Erythroblast (primary cell): ENCODE results near the gene ILRUN.

ENCODE experiments used
- GATA1 ChIP-seq: IDR thresholded peaks from 2 replicates; pipeline ENCODE4 v1.6.1; 2011; ENCODE audit warnings: low read depth, mild to moderate bottlenecking, control low read depth, low read length, moderate library complexity
- POLR2A ChIP-seq: IDR thresholded peaks from 2 replicates; pipeline ENCODE4 v1.6.1; 2011; ENCODE audit warnings: mild to moderate bottlenecking, low read length

DNA sequence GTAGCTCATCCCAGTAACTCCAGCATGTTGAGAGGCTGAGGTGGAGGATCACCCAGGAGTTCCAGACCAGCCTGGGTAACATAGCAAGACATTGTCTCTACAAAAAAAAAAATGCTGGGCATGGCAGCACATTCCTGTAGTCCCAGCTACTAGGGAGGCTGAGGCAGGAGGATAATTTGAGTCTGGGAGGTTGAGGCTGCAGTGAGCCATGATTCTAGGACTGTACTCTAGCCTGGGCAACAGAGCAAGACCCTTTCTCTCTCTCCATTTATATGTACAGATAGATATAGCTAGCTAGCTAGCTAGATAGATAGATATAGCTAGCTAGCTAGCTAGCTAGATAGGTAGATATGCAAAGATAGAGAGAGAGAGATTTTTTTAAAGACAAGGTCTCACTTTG lies 20.4 kb downstream of the ILRUN start:
- TF ChIP-seq POLR2A, result no peak
- TF ChIP-seq GATA1, result no peak
